Measurements from ENCODE around the gene HNRNPF. TPM values are rescaled to one million over a fixed set of nuclear protein-coding genes. Genes with fewer than 3 reads are reported as not detected.
A peak's percentile ranks its signal among the peaks of the same experiment; 100 is the strongest.

HNRNPF gene
- total and polyA plus RNA-seq, 2 of the 4 experiments (the other 2 are of a cell fraction) = 169 to 207 TPM

DNA sequence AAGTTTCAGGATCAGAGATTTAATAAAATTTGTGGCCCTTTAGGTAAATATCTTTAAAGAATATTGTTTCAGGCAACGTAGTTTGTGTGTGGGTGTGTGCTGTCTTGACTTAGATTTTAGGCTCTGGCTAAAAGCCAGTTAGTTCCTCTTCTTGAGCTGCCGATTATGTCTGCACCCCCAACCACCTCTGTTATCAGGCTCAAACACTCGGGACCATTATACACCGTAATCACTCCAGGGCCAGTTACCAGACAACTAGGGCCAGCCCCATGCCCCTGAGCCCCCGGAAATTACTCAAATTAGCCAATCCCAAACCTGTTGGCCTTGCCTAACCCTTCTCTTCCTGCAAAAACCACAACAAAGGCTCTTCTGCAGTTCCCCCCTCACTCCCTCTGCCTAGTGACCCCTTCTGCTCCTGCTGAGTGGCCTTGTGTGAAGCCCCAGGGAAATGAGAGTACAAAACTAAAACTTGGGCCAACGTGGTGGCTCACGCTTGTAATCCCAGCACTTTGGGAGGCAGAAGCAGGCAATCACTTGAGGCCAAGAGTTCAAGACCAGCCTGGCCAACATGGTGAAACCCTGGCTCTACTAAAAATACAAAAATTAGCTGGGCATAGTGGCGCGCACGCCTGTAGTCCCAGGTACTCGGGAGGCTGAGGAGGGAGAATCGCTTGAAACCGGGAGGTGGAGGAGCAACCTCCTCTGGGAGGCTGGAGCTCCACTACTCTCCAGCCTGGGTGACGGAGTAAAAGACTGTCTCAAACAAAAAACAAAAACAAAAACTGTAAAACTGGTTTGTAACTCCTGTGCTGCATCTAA, 9.2 kb upstream of the HNRNPF start:
- POLR2A ChIA-PET (ENCODE audit: unreplicated experiment) = no interaction called here
- no peak overlapping the region for H3K4me3 ChIP-seq (ENCODE audit: insufficient read depth, low read depth, low read length)
- in situ Hi-C loops (cut with MboI; ENCODE audit: low sequenced_read_pairs) = loop anchor here (25.0 kb wide), 1 partner anchor 1569 kb away; the partner anchor contains the start of gene DEPP1

More for the DNA sequence above, 9.2 kb upstream of the HNRNPF start:
- Histone ChIP-seq H2BK120ac (ENCODE audit: low read depth, low read length) (no peak overlapping the region), H2AK5ac (ENCODE audit: low read depth, low read length) (no peak overlapping the region), H3K4ac (ENCODE audit: low read depth, low read length) (no peak overlapping the region), H3K4me2 (ENCODE audit: low read depth, low read length) (no peak overlapping the region), H3K14ac (replicated peaks; ENCODE audit: low read depth, low read length) (no peak overlapping the region), H2AFZ (replicated peaks; ENCODE audit: low read length, poor library complexity) (peak overlapping the region; percentile 75), H3K27ac (ENCODE audit: insufficient read depth, low read length) (no peak overlapping the region), H3K9me1 (ENCODE audit: insufficient read depth, low read length) (no peaks in the 10 kb centered on the region), H3K23ac (ENCODE audit: low read depth, low read length) (no peak overlapping the region), H4K91ac (ENCODE audit: insufficient read depth, low read depth, low read length) (no peak overlapping the region), H3K79me1 (ENCODE audit: low read depth in 1 of 2, low read length in 2 of 2) (no peaks in the 10 kb centered on the region), H3K9ac (ENCODE audit: low read depth, low read length) (no peak overlapping the region), H4K5ac (ENCODE audit: low read depth, low read length) (no peak overlapping the region), H3K27me3 (ENCODE audit: control insufficient read depth, insufficient read depth, low read length) (no peaks in the 10 kb centered on the region), H4K8ac (ENCODE audit: low read depth in 2 of 2, low read length in 2 of 2) (no peak overlapping the region), H2BK15ac (ENCODE audit: low read depth, low read length) (no peak overlapping the region), H3K4me1 (ENCODE audit: control insufficient read depth, insufficient read depth, low read length) (0 out of 2 replicates have a peak, but pooled peaks cover 2% of the 10 kb centered on the region), H2BK5ac (ENCODE audit: low read depth, low read length, poor library complexity, severe bottlenecking) (no peak overlapping the region), H3K56ac (ENCODE audit: extremely low read depth, insufficient read depth, low read length) (no peak overlapping the region), H2BK20ac (ENCODE audit: low read depth, low read length) (no peak overlapping the region), H3K9me3 (ENCODE audit: control insufficient read depth, insufficient read depth, low read length) (no peaks in the 10 kb centered on the region), H3K18ac (ENCODE audit: low read depth, low read length) (no peak overlapping the region), H4K20me1 (ENCODE audit: insufficient read depth, low read length) (no peaks in the 10 kb centered on the region), H3K36me3 (ENCODE audit: control insufficient read depth, insufficient read depth, low read length) (no peaks in the 10 kb centered on the region), H2AK9ac (replicated peaks; ENCODE audit: low read depth, low read length, poor library complexity) (no peak overlapping the region)
- no peak for TF ChIP-seq POLR2A (IDR thresholded peaks at IDR 0.05; ENCODE audit: low read depth, low read length)
- no peak for TF ChIP-seq BHLHE40 (IDR thresholded peaks at IDR 0.05; ENCODE audit: low read depth, low read length)
- no peak for TF ChIP-seq NFE2L2 (IDR thresholded peaks at IDR 0.05; ENCODE audit: low read depth, low read length)
- no peak for TF ChIP-seq FOS (IDR thresholded peaks at IDR 0.05; ENCODE audit: low read depth, low read length)
- no peak for TF ChIP-seq CEBPB (IDR thresholded peaks at IDR 0.05; ENCODE audit: low read depth, low read length)
- TF ChIP-seq SMC3 (IDR thresholded peaks at IDR 0.05; ENCODE audit: low read depth, low read length) = no peak
- TF ChIP-seq RFX5 (IDR thresholded peaks at IDR 0.05; ENCODE audit: low read depth, low read length) = no peak
- no peak for TF ChIP-seq MAZ (IDR thresholded peaks at IDR 0.05; ENCODE audit: borderline replicate concordance, low read depth, low read length)
- TF ChIP-seq, protein P1, sequence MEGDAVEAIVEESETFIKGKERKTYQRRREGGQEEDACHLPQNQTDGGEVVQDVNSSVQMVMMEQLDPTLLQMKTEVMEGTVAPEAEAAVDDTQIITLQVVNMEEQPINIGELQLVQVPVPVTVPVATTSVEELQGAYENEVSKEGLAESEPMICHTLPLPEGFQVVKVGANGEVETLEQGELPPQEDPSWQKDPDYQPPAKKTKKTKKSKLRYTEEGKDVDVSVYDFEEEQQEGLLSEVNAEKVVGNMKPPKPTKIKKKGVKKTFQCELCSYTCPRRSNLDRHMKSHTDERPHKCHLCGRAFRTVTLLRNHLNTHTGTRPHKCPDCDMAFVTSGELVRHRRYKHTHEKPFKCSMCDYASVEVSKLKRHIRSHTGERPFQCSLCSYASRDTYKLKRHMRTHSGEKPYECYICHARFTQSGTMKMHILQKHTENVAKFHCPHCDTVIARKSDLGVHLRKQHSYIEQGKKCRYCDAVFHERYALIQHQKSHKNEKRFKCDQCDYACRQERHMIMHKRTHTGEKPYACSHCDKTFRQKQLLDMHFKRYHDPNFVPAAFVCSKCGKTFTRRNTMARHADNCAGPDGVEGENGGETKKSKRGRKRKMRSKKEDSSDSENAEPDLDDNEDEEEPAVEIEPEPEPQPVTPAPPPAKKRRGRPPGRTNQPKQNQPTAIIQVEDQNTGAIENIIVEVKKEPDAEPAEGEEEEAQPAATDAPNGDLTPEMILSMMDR (conservative IDR thresholded peaks at IDR 0.05; ENCODE audit: low read depth, low read length) = no peak
- TF ChIP-seq RAD21 (IDR thresholded peaks at IDR 0.05; ENCODE audit: low read length) = no peak
- TF ChIP-seq MAFK (IDR thresholded peaks at IDR 0.05; ENCODE audit: low read depth, low read length) = no peak
- WGBS, 2 experiments (ENCODE audit: extremely low coverage in 2 of 2, insufficient read length in 1 of 2) = 72% methylated on average over 4 of the region's 14 CpGs; no CpG with 5 or more reads in 1 of the 2 experiments
- ATAC-seq (ENCODE audit: low read depth) (no peak), DNase-seq (no peak)
- dilution Hi-C loops (cut with HindIII; ENCODE audit: low sequenced_read_pairs, unreplicated experiment) (no loop called here), intact Hi-C loops (cut with micrococcal nuclease) (no loop called here)
- BruUV-seq (replicated peaks) = no TSS peak
- CTCF ChIA-PET = no interaction called here
